ENCODE results near the gene PRKG1. TPM values are rescaled to one million over a fixed set of nuclear protein-coding genes. Genes with fewer than 3 reads are reported as not detected.
"Not testable (repeated sequence)": the region's sequence is repeated elsewhere in the genome, so short reads cannot be mapped to it uniquely, and the experiment has no call there.

PRKG1 gene
- polyA plus RNA-seq, 1 donor (not counting 4 experiments of a cell fraction or from before 2014, with no cell fraction given): 0.24 TPM

DNA sequence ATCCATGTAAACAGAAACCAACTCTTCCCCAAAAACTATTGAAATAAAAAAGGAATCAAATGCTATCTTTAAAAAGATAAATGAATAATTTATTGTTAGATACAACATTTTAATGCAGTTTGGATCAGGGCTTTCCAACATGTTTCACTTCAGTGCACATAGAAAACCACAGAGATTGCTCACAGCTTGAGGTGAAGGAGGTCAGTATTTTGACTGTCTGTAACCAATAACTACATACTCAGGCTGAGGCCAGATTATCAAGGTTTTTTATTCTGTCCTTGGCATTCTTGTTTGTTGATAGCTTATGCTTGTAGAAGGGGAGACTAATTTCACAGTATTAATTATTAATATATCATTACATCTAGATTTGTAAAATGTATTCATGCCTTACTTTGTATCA, 195.5 kb downstream of the PRKG1 start:
- dilution Hi-C loops (cut with MboI; ENCODE audit: extremely low pct_ligation_motif_present, low sequenced_read_pairs): no loop called here
- H3K4me1 ChIP-seq (ENCODE audit: control insufficient read depth, extremely low read depth, insufficient read depth, low read length): no peaks in the 10 kb centered on the region
- H4K20me1 ChIP-seq (ENCODE audit: control insufficient read depth, extremely low read depth, insufficient read depth, low read length): no peaks in the 10 kb centered on the region
- TF ChIP-seq, protein P1, sequence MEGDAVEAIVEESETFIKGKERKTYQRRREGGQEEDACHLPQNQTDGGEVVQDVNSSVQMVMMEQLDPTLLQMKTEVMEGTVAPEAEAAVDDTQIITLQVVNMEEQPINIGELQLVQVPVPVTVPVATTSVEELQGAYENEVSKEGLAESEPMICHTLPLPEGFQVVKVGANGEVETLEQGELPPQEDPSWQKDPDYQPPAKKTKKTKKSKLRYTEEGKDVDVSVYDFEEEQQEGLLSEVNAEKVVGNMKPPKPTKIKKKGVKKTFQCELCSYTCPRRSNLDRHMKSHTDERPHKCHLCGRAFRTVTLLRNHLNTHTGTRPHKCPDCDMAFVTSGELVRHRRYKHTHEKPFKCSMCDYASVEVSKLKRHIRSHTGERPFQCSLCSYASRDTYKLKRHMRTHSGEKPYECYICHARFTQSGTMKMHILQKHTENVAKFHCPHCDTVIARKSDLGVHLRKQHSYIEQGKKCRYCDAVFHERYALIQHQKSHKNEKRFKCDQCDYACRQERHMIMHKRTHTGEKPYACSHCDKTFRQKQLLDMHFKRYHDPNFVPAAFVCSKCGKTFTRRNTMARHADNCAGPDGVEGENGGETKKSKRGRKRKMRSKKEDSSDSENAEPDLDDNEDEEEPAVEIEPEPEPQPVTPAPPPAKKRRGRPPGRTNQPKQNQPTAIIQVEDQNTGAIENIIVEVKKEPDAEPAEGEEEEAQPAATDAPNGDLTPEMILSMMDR (optimal IDR thresholded peaks at IDR 0.05 in 1 of 3, IDR thresholded peaks at IDR 0.05 in 1 of 3, conservative IDR thresholded peaks at IDR 0.05 in 1 of 3; ENCODE audit: extremely low read depth in 1 of 3, insufficient read depth in 2 of 3, low read length in 3 of 3): no peak
- no peak for TF ChIP-seq EZH2 (IDR thresholded peaks at IDR 0.05; ENCODE audit: low read length)
- no peak overlapping the region for H3K27ac ChIP-seq (ENCODE audit: control insufficient read depth, insufficient read depth, low read length)
- H3K4me2 ChIP-seq (ENCODE audit: control insufficient read depth, extremely low read depth, insufficient read depth, low read depth, low read length): no peak overlapping the region
- no peaks in the 10 kb centered on the region for H3K9me3 ChIP-seq (ENCODE audit: control insufficient read depth, low read depth, low read length)
- H3K27me3 ChIP-seq (ENCODE audit: control insufficient read depth, extremely low read depth, insufficient read depth, low read length): no peaks in the 10 kb centered on the region
- DNase-seq (ENCODE audit: low read depth, low spot score): no peak
- no peaks in the 10 kb centered on the region for H3K36me3 ChIP-seq (ENCODE audit: control insufficient read depth in 2 of 2, extremely low read depth in 1 of 2, insufficient read depth in 2 of 2, low read length in 2 of 2)
- H3K9ac ChIP-seq (ENCODE audit: control insufficient read depth, extremely low read depth, insufficient read depth, low read length): no peak overlapping the region
- H2AFZ ChIP-seq (ENCODE audit: control insufficient read depth, low read length): no peak overlapping the region
- no peak for FAIRE-seq
- no peaks in the 10 kb centered on the region for H3K9me1 ChIP-seq (ENCODE audit: control insufficient read depth, extremely low read depth, insufficient read depth, low read length)
- H3K4me3 ChIP-seq (ENCODE audit: control insufficient read depth in 2 of 3, extremely low read depth in 1 of 3, insufficient read depth in 2 of 3, low read depth in 1 of 3, low read length in 3 of 3): no peak overlapping the region
- no peaks in the 10 kb centered on the region for H3K79me2 ChIP-seq (ENCODE audit: control insufficient read depth, insufficient read depth, low read length)

DNA sequence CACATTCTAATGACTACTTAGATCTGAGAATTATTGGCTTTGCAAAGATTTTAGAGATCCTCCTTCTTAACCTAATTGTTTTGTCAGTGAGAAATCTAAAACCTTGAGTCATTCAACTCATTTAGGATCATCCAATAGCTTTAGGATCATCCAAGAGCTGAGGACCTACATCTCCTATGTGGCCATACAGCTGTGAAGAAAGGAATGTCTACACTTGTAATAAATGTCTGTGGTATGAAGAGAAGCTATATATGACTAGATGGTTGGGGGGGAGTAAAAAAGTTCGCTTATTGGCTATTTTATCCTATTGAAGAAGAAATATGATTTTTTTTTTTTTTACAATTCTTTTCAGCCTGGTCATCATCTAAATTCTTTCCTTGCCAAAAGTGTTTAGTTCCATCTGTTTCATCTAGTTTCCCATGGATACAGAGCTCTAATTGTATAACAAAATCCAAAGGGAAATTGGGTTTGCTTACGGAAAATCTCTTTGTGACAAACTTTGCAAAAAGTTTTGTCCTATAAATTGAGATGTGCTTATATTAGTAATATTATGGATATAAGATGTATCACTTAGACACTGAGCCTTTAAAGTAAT, 196.7 kb downstream of the PRKG1 start:
- TF ChIP-seq EZH2 (IDR thresholded peaks at IDR 0.05; ENCODE audit: low read length): no peak
- TF ChIP-seq, protein P1 (optimal IDR thresholded peaks at IDR 0.05 in 1 of 3, IDR thresholded peaks at IDR 0.05 in 1 of 3, conservative IDR thresholded peaks at IDR 0.05 in 1 of 3; ENCODE audit: extremely low read depth in 1 of 3, insufficient read depth in 2 of 3, low read length in 3 of 3): no peak
- no peak overlapping the region for H3K27ac ChIP-seq (ENCODE audit: control insufficient read depth, insufficient read depth, low read length)
- H3K27me3 ChIP-seq (ENCODE audit: control insufficient read depth, extremely low read depth, insufficient read depth, low read length): no peaks in the 10 kb centered on the region
- no peak overlapping the region for H3K4me3 ChIP-seq (ENCODE audit: control insufficient read depth in 2 of 3, extremely low read depth in 1 of 3, insufficient read depth in 2 of 3, low read depth in 1 of 3, low read length in 3 of 3)
- dilution Hi-C loops (cut with MboI; ENCODE audit: extremely low pct_ligation_motif_present, low sequenced_read_pairs): no loop called here
- H3K9me3 ChIP-seq (ENCODE audit: control insufficient read depth, low read depth, low read length): no peaks in the 10 kb centered on the region
- FAIRE-seq: no peak
- H3K9me1 ChIP-seq (ENCODE audit: control insufficient read depth, extremely low read depth, insufficient read depth, low read length): no peaks in the 10 kb centered on the region
- no peaks in the 10 kb centered on the region for H4K20me1 ChIP-seq (ENCODE audit: control insufficient read depth, extremely low read depth, insufficient read depth, low read length)
- no peaks in the 10 kb centered on the region for H3K79me2 ChIP-seq (ENCODE audit: control insufficient read depth, insufficient read depth, low read length)
- DNase-seq (ENCODE audit: low read depth, low spot score): no peak
- H2AFZ ChIP-seq (ENCODE audit: control insufficient read depth, low read length): no peak overlapping the region
- no peak overlapping the region for H3K4me2 ChIP-seq (ENCODE audit: control insufficient read depth, extremely low read depth, insufficient read depth, low read depth, low read length)
- H3K9ac ChIP-seq (ENCODE audit: control insufficient read depth, extremely low read depth, insufficient read depth, low read length): no peak overlapping the region
- no peaks in the 10 kb centered on the region for H3K4me1 ChIP-seq (ENCODE audit: control insufficient read depth, extremely low read depth, insufficient read depth, low read length)
- H3K36me3 ChIP-seq (ENCODE audit: control insufficient read depth in 2 of 2, extremely low read depth in 1 of 2, insufficient read depth in 2 of 2, low read length in 2 of 2): no peaks in the 10 kb centered on the region

DNA sequence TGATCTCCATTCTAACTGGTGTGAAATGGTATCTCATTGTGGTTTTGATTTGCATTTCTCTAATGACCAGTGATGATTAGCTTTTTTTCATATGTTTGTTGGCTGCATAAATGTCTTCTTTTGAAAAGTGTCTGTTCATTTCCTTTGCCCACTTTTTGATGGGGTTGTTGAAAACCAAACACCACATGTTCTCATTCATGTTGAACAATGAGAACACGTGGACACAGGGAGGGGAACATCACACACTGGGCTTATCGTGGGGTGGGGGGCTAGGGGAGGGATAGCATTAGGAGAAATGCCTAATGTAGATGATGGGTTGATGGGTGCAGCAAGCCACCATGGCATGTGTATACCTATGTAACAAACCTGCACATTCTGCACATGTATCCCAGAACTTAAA, 197.8 kb downstream of the PRKG1 start:
- H3K4me3 ChIP-seq (ENCODE audit: control insufficient read depth in 2 of 3, extremely low read depth in 1 of 3, insufficient read depth in 2 of 3, low read depth in 1 of 3, low read length in 3 of 3); DNase-seq (ENCODE audit: low read depth, low spot score); H3K36me3 ChIP-seq (ENCODE audit: control insufficient read depth in 2 of 2, extremely low read depth in 1 of 2, insufficient read depth in 2 of 2, low read length in 2 of 2); H2AFZ ChIP-seq (ENCODE audit: control insufficient read depth, low read length); FAIRE-seq; H3K9ac ChIP-seq (ENCODE audit: control insufficient read depth, extremely low read depth, insufficient read depth, low read length); H3K4me1 ChIP-seq (ENCODE audit: control insufficient read depth, extremely low read depth, insufficient read depth, low read length); H3K79me2 ChIP-seq (ENCODE audit: control insufficient read depth, insufficient read depth, low read length); H3K4me2 ChIP-seq (ENCODE audit: control insufficient read depth, extremely low read depth, insufficient read depth, low read depth, low read length); H3K27me3 ChIP-seq (ENCODE audit: control insufficient read depth, extremely low read depth, insufficient read depth, low read length); H4K20me1 ChIP-seq (ENCODE audit: control insufficient read depth, extremely low read depth, insufficient read depth, low read length); dilution Hi-C loops (cut with MboI; ENCODE audit: extremely low pct_ligation_motif_present, low sequenced_read_pairs); H3K9me3 ChIP-seq (ENCODE audit: control insufficient read depth, low read depth, low read length); H3K27ac ChIP-seq (ENCODE audit: control insufficient read depth, insufficient read depth, low read length); H3K9me1 ChIP-seq (ENCODE audit: control insufficient read depth, extremely low read depth, insufficient read depth, low read length): not testable (repeated sequence)

Data from keratinocyte (primary cell).